Hepatocyte (in vitro differentiated cells): ENCODE measurements around the gene LCLAT1.

Experiments used
- CTCF ChIP-seq: fragments of 200-600 bp; sonication (generic); IDR thresholded peaks from 2 replicates; pipeline ENCODE4 v1.5.1; 2016; ENCODE audit warnings: antibody characterized with exemption, mild to moderate bottlenecking; ENCODE audit not compliant: poor library complexity
- EZH2 ChIP-seq: fragments of 200-600 bp; sonication (generic); IDR thresholded peaks from 2 replicates; pipeline ENCODE4 v1.6.1; 2016; ENCODE audit warnings: antibody characterized with exemption, mild to moderate bottlenecking, borderline replicate concordance
- EZH2phosphoT487 ChIP-seq: fragments of 200-600 bp; sonication (generic); IDR thresholded peaks from one replicate; pipeline ENCODE4 v1.6.1; 2018; ENCODE audit warnings: antibody characterized with exemption, mild to moderate bottlenecking, low read depth, moderate library complexity; ENCODE audit not compliant: unreplicated experiment, severe bottlenecking

- no peak for TF ChIP-seq CTCF
- no peak for TF ChIP-seq EZH2
- no peak for TF ChIP-seq EZH2phosphoT487
Measured at GRCh38 chr2:30462131-30462857, 15.2 kb downstream of the LCLAT1 start.
